A673 (cell line): ENCODE measurements around the gene CHMP6.

Source experiments
- EZH2 ChIP-seq: fragments of 200-600 bp; sonication (generic); IDR thresholded peaks from 2 replicates; pipeline ENCODE4 v1.6.1; 2017; ENCODE audit warnings: borderline replicate concordance, low read depth, mild to moderate bottlenecking, mixed read lengths, antibody characterized with exemption, low read length; ENCODE audit not compliant: poor library complexity, severe bottlenecking
- TF ChIP-seq, protein P1 (sequence below): fragments of 300-800, 200-600 bp; sonication (generic); conservative IDR thresholded peaks from 2 replicates; pipeline ENCODE4 v1.5.1; 2017; ENCODE audit warnings: low read depth, mild to moderate bottlenecking, antibody characterized with exemption, low read length, moderate library complexity, mixed read lengths

DNA sequence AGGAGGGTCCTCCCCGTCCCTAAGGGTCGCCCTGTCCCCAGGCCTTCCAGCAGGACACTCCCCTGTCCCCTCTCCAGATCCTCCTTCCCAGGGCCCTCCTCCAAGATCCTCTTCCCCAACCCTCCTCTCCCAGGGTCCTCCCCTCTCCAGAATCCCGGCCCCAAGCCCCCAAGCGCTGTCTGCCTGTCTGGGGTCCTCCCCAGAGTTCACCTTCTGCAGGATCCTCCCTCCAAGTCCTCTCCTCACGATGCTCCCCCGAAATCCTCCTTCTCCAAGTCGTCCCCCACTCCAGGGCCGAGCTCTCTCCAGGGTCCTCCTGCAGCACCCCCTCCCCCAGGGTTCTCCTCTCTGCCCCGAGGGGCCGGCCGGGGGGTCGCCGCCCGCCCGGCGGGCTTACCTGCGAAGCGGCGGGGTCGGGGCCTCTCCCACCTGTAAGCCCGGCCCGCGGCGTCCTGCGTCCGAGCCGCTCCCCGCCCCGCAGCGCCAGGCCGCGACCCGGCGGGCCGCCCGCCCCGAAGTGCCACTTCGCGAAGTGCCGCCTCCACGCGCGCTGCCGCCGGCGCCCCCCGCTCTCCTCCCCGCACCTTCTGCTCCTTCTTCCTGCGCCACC is 42.6 kb downstream of the CHMP6 start:
- TF ChIP-seq EZH2, result no peak
- TF ChIP-seq, protein P1, sequence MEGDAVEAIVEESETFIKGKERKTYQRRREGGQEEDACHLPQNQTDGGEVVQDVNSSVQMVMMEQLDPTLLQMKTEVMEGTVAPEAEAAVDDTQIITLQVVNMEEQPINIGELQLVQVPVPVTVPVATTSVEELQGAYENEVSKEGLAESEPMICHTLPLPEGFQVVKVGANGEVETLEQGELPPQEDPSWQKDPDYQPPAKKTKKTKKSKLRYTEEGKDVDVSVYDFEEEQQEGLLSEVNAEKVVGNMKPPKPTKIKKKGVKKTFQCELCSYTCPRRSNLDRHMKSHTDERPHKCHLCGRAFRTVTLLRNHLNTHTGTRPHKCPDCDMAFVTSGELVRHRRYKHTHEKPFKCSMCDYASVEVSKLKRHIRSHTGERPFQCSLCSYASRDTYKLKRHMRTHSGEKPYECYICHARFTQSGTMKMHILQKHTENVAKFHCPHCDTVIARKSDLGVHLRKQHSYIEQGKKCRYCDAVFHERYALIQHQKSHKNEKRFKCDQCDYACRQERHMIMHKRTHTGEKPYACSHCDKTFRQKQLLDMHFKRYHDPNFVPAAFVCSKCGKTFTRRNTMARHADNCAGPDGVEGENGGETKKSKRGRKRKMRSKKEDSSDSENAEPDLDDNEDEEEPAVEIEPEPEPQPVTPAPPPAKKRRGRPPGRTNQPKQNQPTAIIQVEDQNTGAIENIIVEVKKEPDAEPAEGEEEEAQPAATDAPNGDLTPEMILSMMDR, result no peak
